ENCODE results near the gene SETD7.

SETD7 gene

GRCh38 chr4:139547979-139548378 lies 8.0 kb downstream of the SETD7 start:
- no peaks in the 10 kb centered on the region for H3K27me3 ChIP-seq (ENCODE audit: low read length)
- H2AFZ ChIP-seq (ENCODE audit: low read depth, low read length, severe bottlenecking) = no peak overlapping the region
- no peaks in the 10 kb centered on the region for H3K9me3 ChIP-seq (ENCODE audit: insufficient read depth, low read length)
- H3K36me3 ChIP-seq (ENCODE audit: low read length) = no peaks in the 10 kb centered on the region
- no peaks in the 10 kb centered on the region; the same call in 1 of the 2 replicates for H4K20me1 ChIP-seq (ENCODE audit: low read depth, low read length)
- H3K79me2 ChIP-seq (ENCODE audit: insufficient read depth, low read length) = peaks cover 66% of the 10 kb centered on the region
- H3K4me2 ChIP-seq (ENCODE audit: low read depth, low read length, poor library complexity, severe bottlenecking) = no peak overlapping the region
- no peak overlapping the region for H3K9ac ChIP-seq (ENCODE audit: low read length)
- H3K9me2 ChIP-seq (replicated peaks; ENCODE audit: insufficient read depth, low read length) = no peaks in the 10 kb centered on the region
- TF ChIP-seq CTCF (IDR thresholded peaks at IDR 0.05; ENCODE audit: insufficient read depth, low read length, poor library complexity, severe bottlenecking) = no peak
- TF ChIP-seq EZH2phosphoT487 (conservative IDR thresholded peaks at IDR 0.05; ENCODE audit: low read length) = no peak
- H3F3A ChIP-seq (ENCODE audit: insufficient read depth) = no peaks in the 10 kb centered on the region
- no peak overlapping the region for H3K27ac ChIP-seq (ENCODE audit: low read depth, low read length)
- no peak overlapping the region for H3K4me3 ChIP-seq (ENCODE audit: insufficient read depth, low read length, poor library complexity, severe bottlenecking)

GRCh38 chr4:139540632-139541031 lies 15.4 kb downstream of the SETD7 start:
- no peaks in the 10 kb centered on the region; the same call in 1 of the 2 replicates for H3K36me3 ChIP-seq (ENCODE audit: low read length)

GRCh38 chr4:139540161-139540560 lies 15.9 kb downstream of the SETD7 start:
- no peaks in the 10 kb centered on the region for H4K20me1 ChIP-seq (ENCODE audit: low read depth, low read length)
- H3K27ac ChIP-seq (ENCODE audit: low read depth, low read length) = no peak overlapping the region
- H3K4me2 ChIP-seq (ENCODE audit: low read depth, low read length, poor library complexity, severe bottlenecking) = no peak overlapping the region
- no peaks in the 10 kb centered on the region for H3K9me2 ChIP-seq (replicated peaks; ENCODE audit: insufficient read depth, low read length)
- peaks cover 6% of the 10 kb centered on the region; the same call in 1 of the 2 replicates for H3K79me2 ChIP-seq (ENCODE audit: insufficient read depth, low read length)
- TF ChIP-seq CTCF (IDR thresholded peaks at IDR 0.05; ENCODE audit: insufficient read depth, low read length, poor library complexity, severe bottlenecking) (no peak), EZH2phosphoT487 (conservative IDR thresholded peaks at IDR 0.05; ENCODE audit: low read length) (no peak)
- H3K36me3 ChIP-seq (ENCODE audit: low read length) = no peaks in the 10 kb centered on the region; the same call in 1 of the 2 replicates
- no peak overlapping the region for H3K4me3 ChIP-seq (ENCODE audit: insufficient read depth, low read length, poor library complexity, severe bottlenecking)
- no peaks in the 10 kb centered on the region for H3K27me3 ChIP-seq (ENCODE audit: low read length)
- H3F3A ChIP-seq (ENCODE audit: insufficient read depth) = no peaks in the 10 kb centered on the region; the same call in 1 of the 2 replicates
- no peak overlapping the region for H2AFZ ChIP-seq (ENCODE audit: low read depth, low read length, severe bottlenecking)
- H3K9me3 ChIP-seq (ENCODE audit: insufficient read depth, low read length) = no peaks in the 10 kb centered on the region
- H3K9ac ChIP-seq (ENCODE audit: low read length) = no peak overlapping the region

More at GRCh38 chr4:139540632-139541031, 15.4 kb downstream of the SETD7 start:
- Histone ChIP-seq H3K79me2 (ENCODE audit: insufficient read depth, low read length) (peaks cover 6% of the 10 kb centered on the region; the same call in 1 of the 2 replicates), H3K9me2 (replicated peaks; ENCODE audit: insufficient read depth, low read length) (no peaks in the 10 kb centered on the region), H3K27ac (ENCODE audit: low read depth, low read length) (no peak overlapping the region), H3K9ac (ENCODE audit: low read length) (no peak overlapping the region), H3K4me2 (ENCODE audit: low read depth, low read length, poor library complexity, severe bottlenecking) (no peak overlapping the region), H3K9me3 (ENCODE audit: insufficient read depth, low read length) (no peaks in the 10 kb centered on the region), H3K27me3 (ENCODE audit: low read length) (no peaks in the 10 kb centered on the region), H4K20me1 (ENCODE audit: low read depth, low read length) (no peaks in the 10 kb centered on the region), H3K4me3 (ENCODE audit: insufficient read depth, low read length, poor library complexity, severe bottlenecking) (no peak overlapping the region), H2AFZ (ENCODE audit: low read depth, low read length, severe bottlenecking) (no peak overlapping the region), H3F3A (ENCODE audit: insufficient read depth) (no peaks in the 10 kb centered on the region; the same call in 1 of the 2 replicates)
- no peak for TF ChIP-seq EZH2phosphoT487 (conservative IDR thresholded peaks at IDR 0.05; ENCODE audit: low read length)
- no peak for TF ChIP-seq CTCF (IDR thresholded peaks at IDR 0.05; ENCODE audit: insufficient read depth, low read length, poor library complexity, severe bottlenecking)

All from SU-DHL-6 (cell line).